H1 (cell line): ENCODE data around the gene TNFRSF18. TPM values are rescaled to one million over a fixed set of nuclear protein-coding genes. Genes with fewer than 3 reads are reported as not detected.

Source experiments
- BACH1 ChIP-seq: IDR thresholded peaks from 2 replicates; pipeline ENCODE4 v1.6.1; 2012; ENCODE audit warnings: low read length, improper control_type of control experiment
- KDM4A ChIP-seq: IDR thresholded peaks from one replicate; pipeline ENCODE4 v1.7.1; 2012; ENCODE audit warnings: low read depth, mild to moderate bottlenecking, moderate library complexity, low read length, inconsistent platforms; ENCODE audit not compliant: severe bottlenecking
- polyA plus RNA-seq, 7 experiments: library from polyadenylated mRNA; depleted of rRNA in 3 of 7; stranded (reverse) in 5 of 7; unstranded in 2 of 7; fragments of >200 nt in 5 of 7; fragments of 200-250 nt in 2 of 7; gene quantifications; 1 replicate in 5 of 7; 2 replicates in 1 of 7; 4 replicates in 1 of 7; pipeline versions ENCODE4 v1.2.1 to v1.2.3, GENCODE V29; 2011 to 2013; ENCODE audit warnings: missing spikeins in 2 of 7, mixed read lengths in 2 of 7
- total RNA-seq: library from RNA; stranded (reverse); fragmentation: NEBNext Ultra II Directional; extraction: Animal tissue kit (Norgen Biotek cat#: 25700); gene quantifications from 2 replicates; pipeline ENCODE4 v1.2.1, GENCODE V29; 2021

TNFRSF18 gene
- total and polyA plus RNA-seq, 2 of the 8 experiments (the other 6 are each of a cell fraction or from before 2014, with no cell fraction given): 1.5 to 2.5 TPM

GRCh38 chr1:1185101-1185765 lies 21.2 kb downstream of the TNFRSF18 start (continued):
- TF ChIP-seq BACH1 (no peak), KDM4A (no peak)
